Calu3 (cell line): ENCODE data around the gene FHL2. TPM values are rescaled to one million over a fixed set of nuclear protein-coding genes. Genes with fewer than 3 reads are reported as not detected.

Experiments
- BruUV-seq: library from RNA; stranded (reverse); fragments of 400-500 nt; replicated peaks from 2 replicates; lab custom pipeline; 2021; lab: Mats Ljungman, UMichigan
- CTCF ChIA-PET: fragments of 300-600 bp; sonication (Branson Sonifier 250); formaldehyde crosslinking; loops from one replicate; lab custom pipeline; 2022; ENCODE audit warnings: antibody characterized with exemption; lab: Charles Lee
- DNase-seq: peaks from one replicate; pipeline ENCODE4 v3.0.0; 2022
- H3K27ac Mint-ChIP-seq: one replicate; pipeline ENCODE4 v1.8.0; 2022; ENCODE audit warnings: mixed read lengths; ENCODE audit not compliant: unreplicated experiment
- H3K27me3 Mint-ChIP-seq: one replicate; pipeline ENCODE4 v1.8.0; 2022; ENCODE audit warnings: mixed read lengths; ENCODE audit not compliant: unreplicated experiment
- H3K36me3 Mint-ChIP-seq: one replicate; pipeline ENCODE4 v1.8.0; 2022; ENCODE audit warnings: mild to moderate bottlenecking, moderate library complexity, mixed read lengths; ENCODE audit not compliant: insufficient read depth, unreplicated experiment
- H3K4me1 Mint-ChIP-seq: one replicate; pipeline ENCODE4 v1.8.0; 2022; ENCODE audit warnings: mild to moderate bottlenecking, low read depth, mixed read lengths; ENCODE audit not compliant: unreplicated experiment
- H3K4me3 Mint-ChIP-seq: one replicate; pipeline ENCODE4 v1.8.0; 2022; ENCODE audit warnings: mild to moderate bottlenecking, low read depth, moderate library complexity, mixed read lengths; ENCODE audit not compliant: unreplicated experiment
- H3K9me3 Mint-ChIP-seq: one replicate; pipeline ENCODE4 v1.8.0; 2022; ENCODE audit warnings: low read depth, mixed read lengths; ENCODE audit not compliant: unreplicated experiment
- intact Hi-C: fragments of 100-400 bp; cut with micrococcal nuclease; formaldehyde crosslinking; loops from one replicate; pipeline ENCODE4 v1.10.0; 2022; ENCODE audit not compliant: unreplicated experiment
- total RNA-seq: library from RNA; stranded (reverse); gene quantifications from 2 replicates; pipeline ENCODE4 v1.2.3, GENCODE V29; 2022
- TF ChIP-seq, protein P1 (sequence below): fragments of 200-600 bp; IDR thresholded peaks from one replicate; pipeline ENCODE4 v1.8.0; 2022; ENCODE audit warnings: antibody characterized with exemption; ENCODE audit not compliant: unreplicated experiment

FHL2 gene
- total RNA-seq, 1 experiment from 2014 or later = 51.9 TPM

- H3K27ac Mint-ChIP-seq = no peak overlapping the region
- peaks cover 3% of the 10 kb centered on the region for H3K9me3 Mint-ChIP-seq
- BruUV-seq = no TSS peak
- TF ChIP-seq, protein P1, sequence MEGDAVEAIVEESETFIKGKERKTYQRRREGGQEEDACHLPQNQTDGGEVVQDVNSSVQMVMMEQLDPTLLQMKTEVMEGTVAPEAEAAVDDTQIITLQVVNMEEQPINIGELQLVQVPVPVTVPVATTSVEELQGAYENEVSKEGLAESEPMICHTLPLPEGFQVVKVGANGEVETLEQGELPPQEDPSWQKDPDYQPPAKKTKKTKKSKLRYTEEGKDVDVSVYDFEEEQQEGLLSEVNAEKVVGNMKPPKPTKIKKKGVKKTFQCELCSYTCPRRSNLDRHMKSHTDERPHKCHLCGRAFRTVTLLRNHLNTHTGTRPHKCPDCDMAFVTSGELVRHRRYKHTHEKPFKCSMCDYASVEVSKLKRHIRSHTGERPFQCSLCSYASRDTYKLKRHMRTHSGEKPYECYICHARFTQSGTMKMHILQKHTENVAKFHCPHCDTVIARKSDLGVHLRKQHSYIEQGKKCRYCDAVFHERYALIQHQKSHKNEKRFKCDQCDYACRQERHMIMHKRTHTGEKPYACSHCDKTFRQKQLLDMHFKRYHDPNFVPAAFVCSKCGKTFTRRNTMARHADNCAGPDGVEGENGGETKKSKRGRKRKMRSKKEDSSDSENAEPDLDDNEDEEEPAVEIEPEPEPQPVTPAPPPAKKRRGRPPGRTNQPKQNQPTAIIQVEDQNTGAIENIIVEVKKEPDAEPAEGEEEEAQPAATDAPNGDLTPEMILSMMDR = no peak
- CTCF ChIA-PET = no interaction called here
- H3K4me1 Mint-ChIP-seq = peaks cover 5% of the 10 kb centered on the region
- H3K27me3 Mint-ChIP-seq = no peaks in the 10 kb centered on the region
- intact Hi-C loops = no loop called here
- DNase-seq = no peak
- H3K4me3 Mint-ChIP-seq = no peak overlapping the region
- no peaks in the 10 kb centered on the region for H3K36me3 Mint-ChIP-seq
Observed at GRCh38 chr2:105432044-105432399, 33.2 kb upstream of the FHL2 start.

DNA sequence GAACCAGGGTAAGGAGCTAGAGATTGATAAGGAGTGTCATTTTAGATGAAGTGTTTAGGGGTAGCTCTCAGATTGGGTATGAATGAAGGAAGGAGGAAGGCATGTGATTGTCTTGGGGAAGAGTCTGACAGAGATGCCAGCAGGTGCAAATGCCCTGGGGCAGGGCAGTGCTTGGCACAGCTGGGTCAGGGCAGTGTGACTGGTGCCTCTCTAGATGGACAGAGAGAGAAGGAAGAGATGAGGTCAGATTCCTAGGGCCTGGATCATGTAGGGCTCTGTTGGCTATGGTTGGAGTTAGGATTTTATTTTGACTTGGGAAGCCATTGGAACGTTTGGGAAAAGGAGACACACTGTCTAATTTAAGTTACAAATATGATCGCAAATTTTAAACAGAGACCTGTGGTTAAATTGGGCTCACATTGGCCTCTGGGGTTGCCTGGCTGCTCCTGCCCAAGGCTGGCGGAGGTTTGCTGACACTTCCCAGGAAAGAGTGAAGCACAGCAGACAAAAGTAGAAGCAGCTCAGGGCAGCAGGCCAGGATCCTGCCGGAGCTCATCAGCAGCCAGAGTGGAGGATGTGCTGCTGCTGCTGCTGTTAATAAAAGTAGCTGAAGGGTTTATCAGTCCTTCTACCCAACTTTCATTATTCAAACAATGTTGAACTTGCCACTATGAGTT, 32.7 kb upstream of the FHL2 start:
- Mint-ChIP-seq H3K4me3 (no peak overlapping the region), H3K9me3 (peaks cover 3% of the 10 kb centered on the region), H3K27ac (no peak overlapping the region), H3K4me1 (peaks cover 11% of the 10 kb centered on the region), H3K36me3 (no peaks in the 10 kb centered on the region), H3K27me3 (no peaks in the 10 kb centered on the region)
- CTCF ChIA-PET = no interaction called here
- intact Hi-C loops = no loop called here
- BruUV-seq = no TSS peak
- no peak for DNase-seq
- TF ChIP-seq, protein P1 = no peak

GRCh38 chr2:105428387-105429018, 29.7 kb upstream of the FHL2 start:
- Mint-ChIP-seq H3K36me3 (no peaks in the 10 kb centered on the region), H3K27me3 (no peaks in the 10 kb centered on the region), H3K9me3 (peaks cover 3% of the 10 kb centered on the region), H3K27ac (no peak overlapping the region), H3K4me3 (no peak overlapping the region), H3K4me1 (peaks cover 23% of the 10 kb centered on the region)
- DNase-seq = no peak
- CTCF ChIA-PET = no interaction called here
- TF ChIP-seq, protein P1 = no peak
- BruUV-seq = no TSS peak
- intact Hi-C loops = no loop called here

DNA sequence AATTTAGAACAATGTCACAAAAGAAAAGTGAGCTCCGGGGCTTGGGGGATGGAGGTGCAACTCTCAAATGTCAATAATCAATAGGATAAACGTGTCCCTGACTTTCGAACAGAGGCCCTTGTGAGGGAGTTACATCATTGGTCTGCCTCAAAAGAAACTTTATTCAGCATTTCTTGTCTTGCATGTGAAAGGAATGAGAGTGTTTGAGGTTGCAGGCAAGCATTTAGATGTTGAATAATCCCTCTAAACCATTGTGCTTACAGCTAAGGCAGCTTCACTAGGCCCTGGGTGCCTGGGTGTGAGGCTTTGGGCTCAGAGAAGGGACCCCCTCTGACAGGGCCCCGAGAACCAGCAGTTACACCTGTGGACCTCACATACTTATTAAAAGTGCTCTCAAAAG, 28.6 kb upstream of the FHL2 start:
- intact Hi-C loops = no loop called here
- no peak overlapping the region for H3K4me3 Mint-ChIP-seq
- BruUV-seq = no TSS peak
- H3K9me3 Mint-ChIP-seq = peaks cover 3% of the 10 kb centered on the region
- H3K27ac Mint-ChIP-seq = no peak overlapping the region
- DNase-seq = no peak
- H3K27me3 Mint-ChIP-seq = no peaks in the 10 kb centered on the region
- CTCF ChIA-PET = no interaction called here
- H3K36me3 Mint-ChIP-seq = no peaks in the 10 kb centered on the region
- TF ChIP-seq, protein P1 = no peak
- peaks cover 23% of the 10 kb centered on the region for H3K4me1 Mint-ChIP-seq
